HG03469 (cell line): ENCODE results near the gene HOXA6.

Experiments
- ATAC-seq: cut with Tn5 transposase; IDR thresholded peaks from one replicate; pipeline ENCODE4 v1.9.1; 2021; ENCODE audit warnings: mild to moderate bottlenecking, moderate library complexity, moderate number of reproducible peaks; ENCODE audit not compliant: unreplicated experiment

HOXA6 gene

DNA sequence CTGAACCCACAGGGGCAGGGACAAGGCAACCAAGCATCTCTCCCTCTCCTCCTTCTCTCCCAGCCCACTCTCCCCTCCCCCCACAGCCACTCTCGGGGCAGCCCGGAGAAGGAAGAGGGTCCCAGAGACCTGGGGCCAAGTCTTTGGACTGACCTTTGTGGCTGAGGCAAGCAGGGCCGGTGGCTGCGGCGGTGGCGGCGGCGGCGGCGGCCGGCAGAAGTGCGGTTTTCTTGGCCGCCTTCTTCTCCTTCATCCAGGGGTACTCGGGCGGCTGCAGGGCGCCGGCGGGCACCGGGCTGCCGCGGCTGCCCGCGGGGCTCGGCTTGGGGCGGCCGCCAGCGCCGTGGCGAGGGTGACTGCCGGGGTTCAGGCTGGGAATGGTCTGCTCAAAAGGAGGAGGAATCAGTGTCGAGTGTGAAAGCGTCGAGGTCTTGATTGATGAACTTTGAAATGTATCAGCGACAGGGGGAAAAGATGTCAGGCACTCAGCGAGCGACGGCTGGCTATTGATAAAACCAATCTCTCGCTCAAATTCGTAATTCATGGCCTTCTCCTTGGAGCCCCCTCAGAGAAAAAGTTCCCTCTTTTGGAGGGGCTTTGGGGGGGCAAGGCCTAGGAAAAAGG, 45.5 kb downstream of the HOXA6 start:
- ATAC-seq: no peak

DNA sequence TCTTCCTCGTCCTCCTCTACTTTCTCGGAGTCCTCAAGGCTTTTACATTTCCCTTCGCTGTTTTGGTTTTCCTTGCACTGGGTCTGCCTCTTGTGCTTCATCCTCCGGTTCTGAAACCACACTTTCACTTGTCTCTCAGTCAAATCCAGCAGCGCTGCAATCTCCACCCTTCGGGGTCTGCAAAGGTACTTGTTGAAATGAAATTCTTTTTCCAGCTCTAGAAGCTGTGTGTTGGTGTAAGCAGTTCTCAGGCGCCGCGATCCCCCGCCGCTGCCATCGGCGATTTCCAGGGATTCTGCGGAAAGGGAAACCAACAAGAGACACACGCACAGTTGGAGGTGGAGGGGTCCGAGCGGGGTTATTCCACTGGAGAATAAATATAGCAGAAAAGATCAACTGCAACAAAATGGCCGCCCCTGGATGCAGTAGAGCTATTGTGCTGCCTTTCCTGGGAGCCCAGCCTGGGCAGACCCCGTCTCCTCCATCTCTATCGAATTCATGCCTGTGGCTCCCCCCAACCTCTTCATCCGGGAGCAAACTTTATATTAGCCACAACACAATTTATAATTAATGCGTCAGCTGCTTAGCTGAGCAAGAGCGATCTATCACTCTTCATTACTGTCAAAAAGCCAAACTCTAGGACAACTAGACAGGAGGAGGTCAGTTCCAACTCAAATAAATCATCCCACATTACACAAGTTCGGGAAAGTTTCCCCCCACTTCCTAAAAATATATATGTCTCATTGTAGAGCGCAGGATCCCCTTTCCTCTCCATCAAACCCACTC, 46.2 kb downstream of the HOXA6 start:
- ATAC-seq: no peak

DNA sequence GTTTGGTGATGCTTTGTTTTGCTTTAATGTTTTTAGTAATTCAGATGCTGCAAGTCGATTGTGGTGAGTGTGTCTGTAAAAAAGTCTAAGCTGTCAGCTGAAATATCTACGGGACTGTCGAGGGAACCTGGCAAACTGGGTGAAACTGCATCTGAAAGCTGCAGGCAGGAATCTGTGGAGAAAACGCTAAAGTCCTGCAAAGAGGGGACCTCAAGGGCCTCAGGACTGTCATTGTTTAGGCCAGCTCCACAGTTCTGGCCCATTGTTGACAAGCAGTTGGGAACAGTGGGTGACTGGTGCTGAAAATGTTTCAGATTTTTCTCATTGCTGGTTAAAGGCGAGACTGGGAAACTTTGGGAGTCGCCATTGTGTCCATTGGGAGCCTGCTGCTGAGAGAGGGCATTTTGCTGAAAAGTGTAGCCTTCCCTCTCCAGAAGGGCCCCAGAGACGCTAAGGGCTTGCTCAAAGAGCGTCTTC, 46.8 kb downstream of the HOXA6 start:
- no peak for ATAC-seq

DNA sequence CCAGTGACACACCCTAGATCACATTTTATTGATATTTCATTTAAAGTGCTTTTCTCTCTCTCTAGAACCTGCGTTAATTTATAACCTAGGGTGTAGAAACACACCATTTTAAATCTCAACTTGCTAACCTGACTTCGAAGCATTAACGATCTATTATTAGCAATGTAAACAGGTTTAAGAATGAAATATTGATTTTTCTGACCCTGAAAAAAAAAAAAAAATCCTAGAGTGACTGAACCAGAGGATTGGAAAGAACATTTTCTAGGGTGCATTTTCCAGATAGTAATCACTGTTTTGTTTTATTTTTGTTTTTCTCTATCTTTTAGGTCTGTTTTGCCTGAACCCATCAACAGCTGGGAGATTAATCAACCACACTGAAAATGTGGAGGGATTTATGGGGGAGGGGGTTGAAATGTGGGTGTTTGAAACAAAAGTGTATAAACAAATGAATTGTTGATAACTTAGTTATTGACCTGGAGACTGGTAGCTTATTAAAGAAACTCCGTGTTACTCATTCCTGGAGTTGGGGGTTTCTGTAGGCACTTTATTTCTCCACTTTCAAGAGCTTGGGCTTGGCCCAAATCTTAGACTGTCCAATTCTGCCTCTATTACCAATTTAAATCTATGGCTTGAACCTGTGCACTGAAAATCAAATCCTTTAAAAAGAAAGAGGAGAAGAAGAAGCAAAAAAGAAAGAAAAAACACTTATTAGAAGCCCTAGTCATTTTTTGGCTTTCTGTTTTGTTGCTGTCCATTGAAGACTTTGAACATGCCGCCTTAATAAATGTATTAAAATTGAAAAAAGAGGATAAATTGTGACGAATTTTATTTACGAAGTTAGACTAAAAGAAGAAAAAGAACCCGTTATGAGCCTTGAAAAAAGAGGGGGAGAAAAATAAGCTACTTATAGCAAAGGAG, 47.9 kb downstream of the HOXA6 start:
- ATAC-seq: no peak

DNA sequence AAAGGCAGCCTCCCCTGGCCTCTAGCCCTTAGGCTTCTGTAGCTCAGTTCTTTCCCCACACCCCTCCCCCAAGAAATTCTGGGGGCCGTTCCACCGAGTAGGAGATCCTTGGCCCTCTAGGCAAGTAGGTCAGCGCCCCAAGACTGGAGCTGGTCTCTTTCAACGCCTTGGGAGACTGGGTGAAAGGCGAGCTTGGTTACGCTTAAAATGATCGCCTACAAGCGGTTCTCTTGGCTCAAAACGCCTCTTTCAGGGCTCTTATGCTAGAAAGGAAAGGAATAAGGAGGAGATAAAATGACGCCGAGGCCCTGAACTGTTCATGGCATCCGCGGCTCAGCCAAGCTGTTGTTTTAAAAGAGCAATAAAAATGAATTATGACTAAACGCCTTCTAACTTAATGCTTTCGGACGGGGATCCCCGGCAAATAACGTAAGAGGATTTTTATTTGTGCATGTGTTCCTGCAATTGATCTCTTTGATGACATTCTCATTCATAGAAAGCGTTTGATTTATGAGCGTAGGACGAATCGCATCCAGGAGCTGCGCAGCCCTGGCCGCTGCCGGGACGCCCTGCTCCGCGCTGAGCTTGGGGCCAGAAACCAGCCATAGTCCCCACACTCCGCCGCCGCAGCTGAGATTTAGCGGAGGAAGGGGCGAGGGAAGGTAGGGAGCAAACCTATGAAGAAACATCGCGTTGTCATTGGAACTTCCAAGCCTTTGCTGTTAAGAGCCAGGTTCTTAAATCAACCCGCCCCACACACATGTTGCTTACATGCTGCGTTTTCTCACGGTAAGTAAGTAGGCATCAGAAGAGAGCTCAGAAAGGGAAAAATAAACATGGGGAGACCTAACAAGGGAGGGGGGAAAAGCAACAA, 48.8 kb downstream of the HOXA6 start:
- no peak for ATAC-seq

DNA sequence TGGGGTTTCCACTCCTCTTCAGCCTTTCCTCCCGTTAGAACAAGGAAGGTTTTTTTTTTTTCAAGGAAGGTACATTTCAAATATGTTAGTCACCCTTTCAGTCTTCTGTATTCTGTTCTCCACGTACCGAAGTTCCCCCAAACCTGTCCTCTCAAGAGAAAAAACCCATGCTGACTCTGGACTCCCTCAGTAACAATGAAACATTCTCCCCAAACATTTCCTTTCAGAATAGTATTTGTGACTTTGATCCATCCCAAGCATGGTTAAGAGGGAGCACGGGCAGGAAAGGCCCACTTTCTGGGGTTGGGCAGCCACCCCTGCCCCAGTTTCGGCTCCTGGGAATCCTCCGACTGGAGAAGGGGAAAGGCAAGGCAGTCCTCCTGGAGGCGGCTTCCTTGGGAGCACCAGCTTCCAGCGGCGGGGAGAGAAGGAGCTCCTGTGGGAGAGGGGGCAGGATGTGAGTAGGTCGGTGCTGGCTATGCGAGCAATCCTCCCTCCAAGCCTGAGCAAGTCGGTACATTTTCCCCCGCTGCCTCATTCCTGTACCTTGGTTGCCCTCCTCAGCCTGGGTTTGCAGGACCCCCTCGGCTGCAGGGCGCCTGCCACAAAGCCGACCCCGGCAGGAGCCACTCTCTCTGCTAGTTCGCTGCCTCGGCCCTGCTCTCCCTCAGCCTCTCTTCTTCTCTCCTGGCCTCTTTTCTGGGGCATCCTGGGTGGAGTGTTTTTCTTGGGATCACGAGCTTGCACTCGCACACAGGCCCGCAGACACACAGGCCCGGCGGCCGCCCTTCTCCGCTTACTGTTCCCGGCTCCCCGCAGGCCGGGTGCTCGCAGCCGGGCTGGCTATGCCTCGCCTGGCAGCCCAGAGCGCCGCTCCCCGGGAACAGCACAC, 49.6 kb downstream of the HOXA6 start:
- no peak for ATAC-seq

DNA sequence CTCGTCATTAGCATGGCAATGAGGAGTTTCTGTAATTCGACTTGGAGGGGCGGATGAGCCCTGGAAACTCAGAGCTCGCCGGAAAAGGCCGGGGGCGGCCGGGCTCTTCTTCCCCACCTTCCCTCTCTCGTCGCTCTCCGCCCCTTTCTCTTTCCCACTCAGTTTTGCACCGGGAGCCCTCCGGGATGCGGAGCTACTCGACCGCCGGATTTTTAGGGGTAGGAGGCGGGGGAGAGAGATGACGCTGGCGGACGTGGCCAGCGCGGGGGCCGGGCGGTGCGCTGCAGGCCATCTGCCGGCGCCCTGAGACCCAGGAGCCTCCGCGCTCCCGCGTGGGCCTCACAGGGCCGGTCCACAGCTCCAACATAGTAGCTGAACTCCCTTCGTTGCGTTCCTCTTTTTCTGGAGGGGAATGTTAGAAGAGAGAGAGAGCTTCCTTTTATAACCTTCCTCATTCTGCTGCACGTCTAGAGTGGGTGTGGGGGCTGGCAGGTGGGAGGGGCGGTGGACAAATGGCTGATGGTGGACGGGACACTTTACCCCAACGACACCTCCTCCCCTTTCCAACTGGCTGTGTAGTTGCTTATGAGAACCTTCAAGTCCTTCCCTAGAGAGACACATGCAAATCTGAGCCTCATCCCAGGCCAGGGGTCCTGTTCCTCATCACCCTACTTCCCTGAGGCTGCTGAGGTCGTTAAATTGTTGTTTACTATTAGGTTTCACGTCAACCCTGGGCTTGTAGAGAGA, 50.6 kb downstream of the HOXA6 start:
- no peak for ATAC-seq

DNA sequence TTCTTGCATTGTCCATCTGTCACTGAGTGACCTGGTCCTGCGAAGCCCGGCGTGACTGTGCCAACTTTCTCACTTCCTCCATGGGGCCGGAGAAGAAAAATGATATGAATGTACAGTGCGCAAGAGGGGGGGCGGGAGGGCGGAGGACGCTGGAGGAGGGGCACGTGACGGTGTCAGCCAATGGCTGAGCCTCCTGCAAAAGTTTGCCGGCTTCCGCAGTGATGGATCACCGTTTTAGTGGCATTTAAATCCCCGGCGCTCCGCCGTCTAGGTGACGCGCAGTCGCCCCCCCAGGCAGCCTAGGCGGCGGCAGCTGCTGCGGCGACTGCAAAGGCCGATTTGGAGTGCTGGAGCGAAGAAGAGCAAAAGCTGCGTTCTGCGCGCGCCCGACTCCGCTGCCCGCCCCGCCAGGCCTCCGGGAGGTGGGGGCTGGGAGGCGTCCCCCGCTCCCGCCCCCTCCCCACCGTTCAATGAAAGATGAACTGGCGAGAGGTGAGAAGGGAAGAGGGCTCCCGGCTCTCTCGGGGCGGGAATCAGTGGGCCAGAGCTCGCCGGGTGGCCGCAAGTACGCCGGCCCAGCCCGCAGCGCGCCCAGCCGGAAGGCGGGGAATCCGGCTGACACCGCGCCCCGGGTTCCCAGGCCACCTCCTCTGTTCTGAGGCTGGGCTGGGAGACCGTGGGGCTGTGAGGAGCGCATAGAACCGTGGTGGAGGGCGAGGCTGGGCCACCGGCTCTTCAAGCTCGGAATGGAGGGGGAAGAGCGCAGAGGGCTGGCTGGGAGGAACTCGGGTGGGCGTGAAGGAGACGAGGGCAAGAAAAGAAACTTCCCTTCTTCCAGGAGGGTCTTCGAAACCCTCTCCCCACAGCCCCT, 51.4 kb downstream of the HOXA6 start, which contains the start of gene HOXA1:
Gene HOXA1, minus strand, starts transcription at position 104 of the 871 bp plus-strand sequence. Its CDS starts 88 bp downstream, at position 16.
- peak; percentile 90 for ATAC-seq
